Dermis blood vessel endothelial cell (primary cell): ENCODE measurements around the gene RNF17. TPM values are rescaled to one million over a fixed set of nuclear protein-coding genes. Genes with fewer than 3 reads are reported as not detected.
A peak's percentile ranks its signal among the peaks of the same experiment; 100 is the strongest.
"Not testable (repeated sequence)": the region's sequence is repeated elsewhere in the genome, so short reads cannot be mapped to it uniquely, and the experiment has no call there.

Experiments
- DNase-seq: peaks from one replicate; pipeline ENCODE4 v3.0.0; 2010
- total RNA-seq: library from RNA; depleted of rRNA; stranded (reverse); fragments of >200 nt; gene quantifications from 2 replicates; pipeline ENCODE4 v1.2.3, GENCODE V29; 2014

Gene RNF17
- 0.09 TPM in 1 of 2 replicates, not detected in the other for total RNA-seq

DNA sequence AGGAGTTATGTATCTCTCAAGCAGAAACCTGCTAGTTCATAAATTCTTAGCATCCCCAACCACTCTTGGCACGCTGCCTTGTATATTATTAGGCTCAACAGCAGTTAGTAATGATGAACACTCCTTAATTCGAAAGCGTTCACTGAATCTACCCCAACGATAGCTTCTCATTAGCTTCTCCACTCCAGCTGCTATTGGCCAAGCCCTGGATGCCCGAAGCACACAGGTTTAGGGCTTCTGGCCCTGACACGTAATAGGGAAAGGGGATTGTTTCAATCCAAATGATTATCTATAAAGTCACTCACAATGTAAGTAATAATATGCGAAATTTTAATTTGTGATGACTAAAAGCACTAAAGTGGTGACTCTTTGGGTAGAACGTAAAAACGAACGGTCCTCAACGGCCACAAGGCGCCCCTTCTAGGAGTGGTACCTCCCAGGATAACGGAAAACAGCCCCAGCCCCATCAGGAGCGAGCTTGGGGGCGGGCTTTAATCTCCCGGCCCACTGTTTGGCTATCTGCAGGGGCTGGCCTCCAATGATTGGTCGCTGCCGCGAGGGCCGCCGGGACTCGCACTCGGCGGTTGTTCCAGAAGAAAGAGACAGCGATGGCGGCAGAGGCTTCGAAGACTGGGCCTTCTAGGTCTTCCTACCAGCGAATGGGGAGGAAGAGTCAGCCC is at the start of gene RNF17:
TSS of gene RNF17 (plus strand) at position 574 of the 680 bp plus-strand sequence. CDS start at position 609, 35 bp downstream.
- no peak for DNase-seq

GRCh38 chr13:24716011-24716410 is 48.0 kb upstream of the RNF17 start:
- DNase-seq = no peak

- no peak for DNase-seq
Measured at GRCh38 chr13:24716446-24716845, 47.5 kb upstream of the RNF17 start.

DNA sequence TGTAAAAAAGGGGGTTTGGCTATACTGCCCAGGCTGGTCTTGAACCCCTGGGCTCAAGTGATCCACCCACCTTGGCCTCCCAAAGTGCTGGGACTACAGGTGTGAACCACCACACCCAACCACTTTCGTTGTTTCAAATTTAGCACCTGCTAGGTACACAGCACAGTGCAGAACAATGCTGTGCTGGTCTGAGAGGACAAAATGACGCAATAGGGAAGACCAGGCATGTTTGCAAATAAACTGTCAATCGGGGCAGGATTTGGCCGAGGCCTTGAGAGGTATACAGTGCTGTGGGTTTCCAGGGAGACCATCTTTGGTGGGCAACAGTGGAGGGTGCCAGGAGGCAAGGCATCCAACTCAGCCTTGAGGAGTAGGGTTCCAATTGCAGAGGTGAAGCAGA is 46.8 kb upstream of the RNF17 start:
- no peak for DNase-seq

DNA sequence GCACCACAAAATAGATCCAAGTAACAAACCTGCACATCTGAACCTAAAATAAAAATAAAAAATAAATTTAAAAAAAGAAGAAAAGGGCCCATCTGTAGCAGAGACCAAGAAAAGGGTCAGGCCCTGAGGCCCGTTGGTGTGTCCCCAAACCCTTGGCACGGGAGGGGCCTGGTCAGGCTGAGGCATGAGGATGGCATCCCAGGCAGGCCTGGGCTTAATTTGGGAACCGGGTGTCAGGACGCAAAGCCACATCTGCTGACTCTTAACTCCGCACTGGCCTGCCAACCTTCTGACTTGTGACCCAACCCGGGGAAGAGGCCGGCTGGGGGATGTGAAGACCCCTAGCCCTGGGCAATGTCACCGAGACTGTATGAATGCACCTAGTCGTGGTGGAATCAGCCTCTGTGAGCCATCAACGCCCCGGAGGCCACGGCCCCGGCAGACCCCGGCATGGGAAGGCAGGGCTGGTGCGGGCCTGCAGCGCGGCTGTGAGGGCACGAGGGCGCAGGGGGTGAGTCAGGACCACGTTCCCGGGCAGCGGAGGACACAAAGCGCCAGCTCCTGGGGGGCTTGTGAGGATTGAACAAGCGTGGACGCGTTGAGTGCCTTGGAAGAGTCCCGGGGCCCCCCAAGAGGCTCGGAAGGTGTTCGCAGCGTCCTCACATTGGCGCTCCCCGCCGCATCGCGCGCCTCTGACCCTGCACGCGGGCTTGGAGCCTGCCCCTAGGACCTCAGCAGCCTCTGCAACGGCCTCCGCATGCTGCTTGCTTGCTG is 45.6 kb upstream of the RNF17 start:
- DNase-seq = no peak

- no peak for DNase-seq
Measured at GRCh38 chr13:24719139-24719538, 44.8 kb upstream of the RNF17 start.

- DNase-seq = no peak
Measured at GRCh38 chr13:24723206-24723605, 40.8 kb upstream of the RNF17 start.

DNA sequence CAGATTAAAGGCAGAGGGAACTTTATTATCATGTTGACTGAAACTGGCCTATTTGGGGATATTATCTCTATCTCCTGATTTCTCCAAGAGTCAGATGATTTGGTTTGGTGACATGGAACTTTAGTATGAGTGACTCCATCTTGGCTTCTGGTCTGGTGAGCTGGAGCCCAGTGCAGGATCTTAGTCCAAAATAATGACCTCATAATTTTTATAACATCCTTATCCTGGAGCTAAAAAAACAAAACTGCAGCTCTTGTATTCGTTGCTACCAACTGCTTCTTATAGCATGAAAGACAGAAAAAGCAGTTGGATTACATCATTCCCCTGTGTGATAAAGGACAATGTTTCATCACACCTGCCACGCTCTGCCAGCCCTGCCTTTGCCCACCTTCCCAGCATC is 39.3 kb upstream of the RNF17 start:
- DNase-seq = no peak

- no peak for DNase-seq
Measured at GRCh38 chr13:24725379-24725778, 38.6 kb upstream of the RNF17 start.

DNA sequence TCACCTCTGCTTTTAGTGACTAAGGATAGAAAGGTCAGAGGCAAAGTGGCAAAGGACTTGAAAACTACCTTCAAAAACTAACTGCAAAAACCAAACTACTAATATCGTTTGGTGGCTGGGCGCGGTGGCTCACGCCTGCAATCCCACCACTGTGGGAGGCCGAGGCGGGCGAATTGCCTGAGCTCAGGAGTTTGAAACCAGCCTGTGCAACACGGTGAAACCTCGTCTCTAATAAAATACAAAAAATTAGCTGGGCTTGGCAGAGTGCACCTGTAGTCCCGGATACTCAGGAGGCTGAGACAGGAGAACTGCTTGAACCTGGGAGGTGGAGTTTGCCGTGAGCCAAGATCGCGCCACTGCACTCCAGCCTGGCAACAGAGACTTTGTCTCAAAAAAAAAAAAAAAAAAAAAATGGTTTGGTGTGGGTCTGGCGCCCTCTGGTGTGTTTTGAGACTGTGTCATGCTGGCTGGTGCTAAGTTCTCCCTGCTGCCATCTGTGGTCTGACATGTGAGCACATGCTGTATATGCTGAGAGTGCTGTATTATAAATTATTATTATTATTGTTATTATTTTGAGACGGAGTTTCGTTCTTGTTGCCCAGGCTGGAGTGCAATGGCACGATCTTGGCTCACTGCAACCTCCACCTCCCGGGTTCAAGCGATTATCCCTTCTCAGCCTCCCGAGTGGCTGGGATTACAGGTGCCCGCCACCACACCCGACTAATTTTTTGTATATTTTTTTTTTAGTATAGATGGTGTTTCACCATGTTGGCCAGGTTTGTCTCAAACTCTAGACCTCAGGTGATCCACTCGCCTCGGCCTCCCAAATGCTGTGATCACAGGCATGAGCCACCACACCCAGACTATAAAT is 36.0 kb upstream of the RNF17 start:
- DNase-seq = peak; percentile 91

GRCh38 chr13:24730873-24731567 is 32.9 kb upstream of the RNF17 start:
- not testable (repeated sequence) for DNase-seq

DNA sequence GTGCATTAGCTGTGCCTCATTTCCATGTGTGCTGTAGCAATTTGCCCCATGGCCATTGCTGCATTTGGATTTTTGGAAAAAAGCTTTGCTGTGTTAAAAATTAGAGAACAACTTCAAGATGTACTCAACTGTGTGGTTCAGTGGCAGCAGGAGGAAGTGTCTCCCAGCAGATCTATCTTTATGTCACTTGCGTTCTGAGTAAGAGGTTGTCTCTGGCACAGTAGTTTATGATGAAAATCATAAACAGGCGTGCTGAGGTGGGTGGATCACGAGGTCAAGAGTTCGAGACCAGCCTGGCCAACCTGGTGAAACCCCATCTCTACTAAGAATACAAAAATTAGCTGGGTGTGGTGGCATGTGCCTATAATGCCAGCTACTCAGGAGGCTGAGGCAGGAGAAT is 29.0 kb upstream of the RNF17 start:
- no peak for DNase-seq

GRCh38 chr13:24737042-24737441 is 26.9 kb upstream of the RNF17 start:
- no peak for DNase-seq

- DNase-seq = no peak
Measured at GRCh38 chr13:24738366-24738847, 25.6 kb upstream of the RNF17 start.

GRCh38 chr13:24740014-24740890 is 23.7 kb upstream of the RNF17 start:
- DNase-seq = no peak

DNA sequence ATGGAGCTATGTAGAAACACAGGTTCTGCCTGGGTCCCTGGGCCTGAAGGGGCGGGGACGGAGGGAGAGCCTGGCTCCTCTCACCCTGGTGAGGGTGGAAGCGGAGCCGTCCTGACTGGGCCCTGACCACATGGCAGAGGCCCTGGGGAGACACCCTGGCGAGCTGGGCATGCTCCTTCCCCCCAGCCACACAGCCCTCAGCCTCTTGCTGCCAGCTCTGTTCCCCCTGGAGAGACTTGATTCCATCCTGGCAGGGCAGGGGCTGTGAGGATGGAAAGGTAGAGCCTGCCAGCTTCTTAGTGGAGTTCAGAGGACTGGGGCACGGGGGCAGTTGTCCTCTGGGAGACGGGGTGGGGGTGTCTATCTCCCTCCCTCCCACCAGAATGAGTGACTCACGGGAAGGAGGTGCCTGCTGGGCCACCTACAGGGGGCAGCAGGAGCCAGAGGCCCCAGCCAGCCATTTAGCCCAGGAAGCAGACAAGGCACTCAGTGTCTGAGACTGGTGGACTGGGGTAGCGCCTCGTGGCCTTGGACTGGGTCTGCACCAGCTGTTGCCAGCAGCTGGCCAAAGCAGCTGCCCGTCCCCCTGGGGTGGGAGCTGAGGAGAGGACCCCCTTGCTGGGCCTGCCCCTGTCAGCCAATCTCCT is 22.8 kb upstream of the RNF17 start:
- no peak for DNase-seq

DNA sequence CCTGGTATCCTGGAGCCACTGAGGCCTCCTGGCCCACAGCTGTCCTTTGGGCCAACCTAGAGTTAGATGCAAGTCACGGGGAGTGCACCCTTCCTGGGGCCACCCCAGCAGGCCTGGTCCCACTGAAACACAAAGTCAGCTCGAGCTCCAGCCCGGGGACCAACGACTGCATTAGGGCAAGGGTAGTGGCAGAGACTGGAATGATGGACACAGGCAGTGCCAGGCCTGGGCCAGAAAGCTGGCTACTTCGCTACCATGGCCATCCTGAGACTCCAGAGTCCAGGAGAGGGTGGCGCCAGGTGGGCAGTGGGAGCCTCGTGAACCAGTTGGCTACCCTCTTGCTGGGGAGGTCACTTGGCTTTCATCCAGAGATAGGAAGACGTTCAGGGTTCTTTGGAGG is 22.2 kb upstream of the RNF17 start:
- DNase-seq = no peak

- DNase-seq = no peak
Measured at GRCh38 chr13:24742294-24742693, 21.7 kb upstream of the RNF17 start.

GRCh38 chr13:24742977-24743376 is 21.0 kb upstream of the RNF17 start:
- no peak for DNase-seq

DNA sequence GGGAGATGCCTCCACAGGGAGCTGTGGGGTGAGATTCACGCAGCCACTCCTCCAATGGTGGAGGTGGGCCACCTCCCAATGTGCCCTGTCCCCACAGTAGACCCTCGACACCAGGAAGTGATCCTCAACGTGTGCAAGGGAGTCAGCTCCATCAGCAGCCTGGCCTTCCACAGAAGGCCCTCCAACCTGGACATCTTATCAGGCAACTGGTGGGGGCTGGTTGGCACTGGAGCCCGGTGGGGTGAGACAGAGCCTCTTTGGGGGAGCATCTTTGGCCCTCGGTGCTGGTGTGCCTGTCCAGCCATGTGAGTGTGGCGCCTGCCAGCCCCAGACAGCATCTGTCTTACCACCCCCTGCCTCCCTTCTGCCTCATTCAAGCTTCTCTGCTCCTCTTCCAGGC is 19.7 kb upstream of the RNF17 start:
- DNase-seq = no peak

DNA sequence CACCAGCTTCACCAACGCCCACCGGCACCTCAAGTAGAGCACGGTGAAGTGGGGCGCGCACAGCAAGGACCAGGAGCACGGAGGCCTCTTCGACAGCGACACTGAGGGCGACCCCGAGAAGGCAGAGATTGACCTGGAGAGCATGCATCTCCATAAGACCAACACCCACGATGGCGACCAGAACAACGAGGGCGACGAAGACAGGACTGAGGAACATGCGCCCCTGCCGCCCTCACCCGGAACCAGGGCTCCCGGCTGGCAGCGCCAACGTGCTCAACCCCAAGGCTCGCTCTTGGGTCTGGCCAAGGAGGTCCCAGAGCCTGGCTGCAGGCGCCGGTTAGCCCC is 18.5 kb upstream of the RNF17 start:
- no peak for DNase-seq
